ENCODE results near the gene UHRF1.
A peak's percentile ranks its signal among the peaks of the same experiment; 100 is the strongest.

The UHRF1 gene

GRCh38 chr19:4976401-4977298 lies 67.3 kb downstream of the UHRF1 start:
- peak; percentile 83 for FAIRE-seq
- TF ChIP-seq POU2F2 (IDR thresholded peaks at IDR 0.05; ENCODE audit: low read depth, low read length), result no peak
- no peak for TF ChIP-seq POLR2AphosphoS5 (IDR thresholded peaks at IDR 0.05; ENCODE audit: low read depth, low read length)
- no peak for TF ChIP-seq PAX5 (IDR thresholded peaks at IDR 0.05; ENCODE audit: insufficient read depth, low read length, severe bottlenecking)
- no peak for TF ChIP-seq TAF1 (IDR thresholded peaks at IDR 0.05; ENCODE audit: low read depth, low read length)
- no peak for TF ChIP-seq POLR2A (IDR thresholded peaks at IDR 0.05; ENCODE audit: low read depth, low read length)
- no peak for TF ChIP-seq SPI1 (IDR thresholded peaks at IDR 0.05; ENCODE audit: low read depth, low read length)
- DNase-seq (ENCODE audit: insufficient read length, low spot score), result no peak

GRCh38 chr19:4977299-4978174 lies 68.2 kb downstream of the UHRF1 start:
- TF ChIP-seq SPI1 (IDR thresholded peaks at IDR 0.05; ENCODE audit: low read depth, low read length) (no peak), POU2F2 (IDR thresholded peaks at IDR 0.05; ENCODE audit: low read depth, low read length) (no peak), POLR2AphosphoS5 (IDR thresholded peaks at IDR 0.05; ENCODE audit: low read depth, low read length) (no peak), PAX5 (IDR thresholded peaks at IDR 0.05; ENCODE audit: insufficient read depth, low read length, severe bottlenecking) (no peak), TAF1 (IDR thresholded peaks at IDR 0.05; ENCODE audit: low read depth, low read length) (no peak), POLR2A (IDR thresholded peaks at IDR 0.05; ENCODE audit: low read depth, low read length) (no peak)
- DNase-seq (ENCODE audit: insufficient read length, low spot score), result no peak
- peak; percentile 66 for FAIRE-seq

- TF ChIP-seq POLR2A (IDR thresholded peaks at IDR 0.05; ENCODE audit: low read depth, low read length), result no peak
- no peak for TF ChIP-seq TAF1 (IDR thresholded peaks at IDR 0.05; ENCODE audit: low read depth, low read length)
- no peak for TF ChIP-seq POU2F2 (IDR thresholded peaks at IDR 0.05; ENCODE audit: low read depth, low read length)
- no peak for TF ChIP-seq POLR2AphosphoS5 (IDR thresholded peaks at IDR 0.05; ENCODE audit: low read depth, low read length)
- TF ChIP-seq PAX5 (IDR thresholded peaks at IDR 0.05; ENCODE audit: insufficient read depth, low read length, severe bottlenecking), result no peak
- TF ChIP-seq SPI1 (IDR thresholded peaks at IDR 0.05; ENCODE audit: low read depth, low read length), result no peak
- no peak for DNase-seq (ENCODE audit: insufficient read length, low spot score)
- no peak for FAIRE-seq
These were observed 70.0 kb downstream of the UHRF1 start for GRCh38 chr19:4979211-4979807.

GRCh38 chr19:4980067-4980466 lies 70.8 kb downstream of the UHRF1 start:
- FAIRE-seq, result no peak
- DNase-seq (ENCODE audit: insufficient read length, low spot score), result no peak
- no peak for TF ChIP-seq POU2F2 (IDR thresholded peaks at IDR 0.05; ENCODE audit: low read depth, low read length)
- TF ChIP-seq TAF1 (IDR thresholded peaks at IDR 0.05; ENCODE audit: low read depth, low read length), result no peak
- TF ChIP-seq PAX5 (IDR thresholded peaks at IDR 0.05; ENCODE audit: insufficient read depth, low read length, severe bottlenecking), result no peak
- no peak for TF ChIP-seq POLR2AphosphoS5 (IDR thresholded peaks at IDR 0.05; ENCODE audit: low read depth, low read length)
- no peak for TF ChIP-seq POLR2A (IDR thresholded peaks at IDR 0.05; ENCODE audit: low read depth, low read length)
- TF ChIP-seq SPI1 (IDR thresholded peaks at IDR 0.05; ENCODE audit: low read depth, low read length), result no peak

GRCh38 chr19:4980838-4981680 lies 71.8 kb downstream of the UHRF1 start:
- FAIRE-seq (no peak), DNase-seq (ENCODE audit: insufficient read length, low spot score) (no peak)
- TF ChIP-seq SPI1 (IDR thresholded peaks at IDR 0.05; ENCODE audit: low read depth, low read length), result no peak
- no peak for TF ChIP-seq POU2F2 (IDR thresholded peaks at IDR 0.05; ENCODE audit: low read depth, low read length)
- TF ChIP-seq PAX5 (IDR thresholded peaks at IDR 0.05; ENCODE audit: insufficient read depth, low read length, severe bottlenecking), result no peak
- no peak for TF ChIP-seq POLR2A (IDR thresholded peaks at IDR 0.05; ENCODE audit: low read depth, low read length)
- TF ChIP-seq POLR2AphosphoS5 (IDR thresholded peaks at IDR 0.05; ENCODE audit: low read depth, low read length), result no peak
- TF ChIP-seq TAF1 (IDR thresholded peaks at IDR 0.05; ENCODE audit: low read depth, low read length), result no peak

GRCh38 chr19:4981681-4981958 lies 72.3 kb downstream of the UHRF1 start:
- FAIRE-seq (peak; percentile 33), DNase-seq (ENCODE audit: insufficient read length, low spot score) (no peak)
- no peak for TF ChIP-seq POLR2A (IDR thresholded peaks at IDR 0.05; ENCODE audit: low read depth, low read length)
- no peak for TF ChIP-seq TAF1 (IDR thresholded peaks at IDR 0.05; ENCODE audit: low read depth, low read length)
- TF ChIP-seq POU2F2 (IDR thresholded peaks at IDR 0.05; ENCODE audit: low read depth, low read length), result no peak

GRCh38 chr19:4983346-4984105 lies 74.2 kb downstream of the UHRF1 start:
- no peak for FAIRE-seq
- DNase-seq (ENCODE audit: insufficient read length, low spot score), result no peak
- no peak for TF ChIP-seq SPI1 (IDR thresholded peaks at IDR 0.05; ENCODE audit: low read depth, low read length)
- TF ChIP-seq TAF1 (IDR thresholded peaks at IDR 0.05; ENCODE audit: low read depth, low read length), result no peak
- TF ChIP-seq POLR2A (IDR thresholded peaks at IDR 0.05; ENCODE audit: low read depth, low read length), result no peak
- no peak for TF ChIP-seq POU2F2 (IDR thresholded peaks at IDR 0.05; ENCODE audit: low read depth, low read length)
- TF ChIP-seq POLR2AphosphoS5 (IDR thresholded peaks at IDR 0.05; ENCODE audit: low read depth, low read length), result no peak
- TF ChIP-seq PAX5 (IDR thresholded peaks at IDR 0.05; ENCODE audit: insufficient read depth, low read length, severe bottlenecking), result no peak

GRCh38 chr19:4984106-4984380 lies 74.7 kb downstream of the UHRF1 start:
- DNase-seq (ENCODE audit: insufficient read length, low spot score), result no peak
- TF ChIP-seq TAF1 (IDR thresholded peaks at IDR 0.05; ENCODE audit: low read depth, low read length) (no peak), PAX5 (IDR thresholded peaks at IDR 0.05; ENCODE audit: insufficient read depth, low read length, severe bottlenecking) (no peak), SPI1 (IDR thresholded peaks at IDR 0.05; ENCODE audit: low read depth, low read length) (no peak), POLR2AphosphoS5 (IDR thresholded peaks at IDR 0.05; ENCODE audit: low read depth, low read length) (no peak), POLR2A (IDR thresholded peaks at IDR 0.05; ENCODE audit: low read depth, low read length) (no peak), POU2F2 (IDR thresholded peaks at IDR 0.05; ENCODE audit: low read depth, low read length) (no peak)
- FAIRE-seq, result no peak
